Ovary (tissue), 9 donors: ENCODE results near the gene KIF5A. TPM values are rescaled to one million over a fixed set of nuclear protein-coding genes. Genes with fewer than 3 reads are reported as not detected.
"Not testable (repeated sequence)": the region's sequence is repeated elsewhere in the genome, so short reads cannot be mapped to it uniquely, and the experiment has no call there.

ENCODE experiments used
- DNase-seq, 5 donors: peaks; one replicate each; pipeline ENCODE4 v3.0.0-alpha.2; 2019 to 2020
- H3K27ac ChIP-seq, 2 donors: fragments of 200-600 bp; one replicate each; pipeline versions ENCODE4 v1.5.1 to v1.8.0; 2019 to 2022
- H3K27me3 ChIP-seq: fragments of 200-600 bp; one replicate; pipeline ENCODE4 v1.8.0; 2022
- H3K36me3 ChIP-seq: fragments of 200-600 bp; sonication (generic); one replicate; pipeline ENCODE4 v1.5.1; 2019
- H3K4me1 ChIP-seq: one replicate; pipeline ENCODE4 v1.8.1; 2013; ENCODE audit warnings: mild to moderate bottlenecking, moderate library complexity; ENCODE audit not compliant: insufficient read depth
- H3K4me3 ChIP-seq: fragments of 200-600 bp; sonication (generic); one replicate; pipeline ENCODE4 v1.5.1; 2017
- H3K9me3 ChIP-seq, 2 donors: fragments of 200-600 bp in 1 of 2; sonication (generic) in 1 of 2; one replicate each; pipeline versions ENCODE4 v1.5.1 to v1.8.1; 2013 to 2019; ENCODE audit warnings: mild to moderate bottlenecking in 1 of 2, moderate library complexity in 1 of 2
- CTCF ChIP-seq, 3 donors: fragments of 450-650 bp in 2 of 3; fragments of 200-600 bp in 1 of 3; IDR thresholded peaks; one replicate each; pipeline versions ENCODE4 v1.5.1 to v1.8.0; 2016 to 2022; ENCODE audit warnings: antibody characterized with exemption in 3 of 3, mild to moderate bottlenecking in 1 of 3
- EP300 ChIP-seq: sonication (generic); formaldehyde crosslinking; IDR thresholded peaks from one replicate; pipeline ENCODE4 v1.6.1; 2017; ENCODE audit warnings: antibody characterized with exemption
- POLR2A ChIP-seq: fragments of 450-650 bp; IDR thresholded peaks from one replicate; pipeline ENCODE4 v1.6.1; 2017; ENCODE audit warnings: antibody characterized with exemption, mild to moderate bottlenecking, moderate library complexity
- WGBS, 3 donors: extraction: QIAGEN DNeasy Blood & Tissue Kit in 1 of 3; methylation state at CpG; one replicate each; pipeline versions ENCODE4 v1.1.5 to v1.1.7; 2013 to 2017; 5-methylcytosine and 5-hydroxymethylcytosine counted together
- intact Hi-C, 4 donors: fragments of 100-400 bp; cut with DNase I; formaldehyde crosslinking; loops; one replicate each; pipeline versions ENCODE4 v1.11.0 to v1.15.1; 2022 to 2023
- polyA plus RNA-seq, 2 donors: library from polyadenylated mRNA; stranded (reverse); fragments of 200-250 nt in 1 of 2; fragments of 350-450 nt in 1 of 2; fragmentation: Illumina TruSeq in 1 of 2; extraction: RNeasy Lipid Tissue Mini Kit (QIAGEN cat#74804) in 1 of 2; gene quantifications; one replicate each; pipeline ENCODE4 v1.2.3, GENCODE V29; 2013 to 2014
- total RNA-seq, 7 donors: library from RNA; depleted of rRNA in 2 of 7; stranded (reverse); fragments of >200 nt in 2 of 7; fragmentation: NEBNext Ultra II Directional in 3 of 7; extraction: Animal tissue kit (Norgen Biotek cat#: 25700) in 3 of 7; gene quantifications; one replicate each; pipeline versions ENCODE4 v1.1.0 to v1.2.4, GENCODE V29; 2016 to 2023
- donor health status: DM: no; HTN: no; CAD: no; lungs with moderate emphysema.
- donor health status: DM: no; HTN: no; CAD: no.
- donor health status: Bipolar disorder and iron deficiency.
- donor health status: DM: yes; HTN: yes; CAD: no.
- donor health status: DM: no; HTN: no; CAD: no.
- donor health status: DM: yes; HTN: yes; CAD: no.

The KIF5A gene
- total and polyA plus RNA-seq, 9 donors, result 0.08 to 0.48 (median 0.30) TPM; not detected in 1

DNA sequence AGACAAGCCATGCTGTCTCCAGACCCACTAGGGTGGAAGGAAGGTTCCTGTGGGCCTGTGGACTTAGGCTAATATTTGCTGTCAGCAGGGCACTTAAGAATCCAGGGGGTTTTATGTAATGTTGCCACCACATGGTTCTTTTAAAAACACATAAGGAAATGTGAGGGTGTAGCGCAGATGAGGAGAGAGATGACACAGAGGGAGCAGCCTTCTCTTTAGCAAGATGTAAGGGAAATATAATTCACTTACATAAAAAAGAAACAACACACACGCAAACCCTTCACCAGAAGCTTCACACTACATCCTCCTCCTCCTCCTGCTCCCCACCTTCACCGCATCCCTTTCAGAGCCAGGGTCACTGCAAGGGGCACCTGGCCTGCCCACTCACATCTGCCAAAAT lies 36.3 kb downstream of the KIF5A start:
- DNase-seq, result no peak
- Histone ChIP-seq H3K36me3 (no peaks in the 10 kb centered on the region), H3K4me1 (no peaks in the 10 kb centered on the region), H3K27ac (no peak overlapping the region), H3K27me3 (no peaks in the 10 kb centered on the region), H3K4me3 (no peak overlapping the region), H3K9me3 (no peaks in the 10 kb centered on the region)
- WGBS, 3 donors, result 77 to 83% (median 79%) methylated on average over 3 of the region's 3 CpGs
- no peak for TF ChIP-seq CTCF (IDR thresholded peaks at IDR 0.05)
- no peak for TF ChIP-seq EP300
- no peak for TF ChIP-seq POLR2A
- intact Hi-C loops, result no loop called here

DNA sequence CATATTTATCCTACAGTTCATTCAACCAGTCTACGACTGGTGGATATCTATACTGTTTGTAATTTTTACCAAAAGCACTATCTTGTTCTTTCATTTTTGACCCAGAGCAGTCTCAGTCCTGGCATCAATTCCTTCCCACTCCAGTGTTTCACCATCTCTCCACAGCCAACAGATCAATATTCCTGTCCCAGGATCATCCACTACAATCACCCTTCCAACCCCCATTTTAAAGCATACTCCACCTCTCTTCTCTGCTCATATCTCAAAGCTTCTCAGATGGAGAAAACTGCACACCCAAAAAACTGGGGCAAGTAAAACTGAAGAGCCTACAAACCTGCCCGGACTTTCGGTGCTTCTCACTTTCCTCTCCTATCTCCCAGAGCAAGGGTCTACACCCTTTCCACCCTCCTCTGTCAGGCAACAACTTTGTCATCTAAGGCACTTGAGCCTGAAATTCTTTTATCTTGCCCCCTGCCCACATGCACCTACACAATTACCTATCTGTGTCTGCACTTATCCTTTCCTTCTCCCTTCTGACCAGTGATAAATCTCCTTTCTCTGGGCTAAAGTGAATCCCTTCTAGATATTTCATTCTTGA lies 37.1 kb downstream of the KIF5A start:
- Histone ChIP-seq H3K27me3 (no peaks in the 10 kb centered on the region), H3K36me3 (no peaks in the 10 kb centered on the region), H3K27ac (no peak overlapping the region), H3K4me3 (no peak overlapping the region), H3K4me1 (no peaks in the 10 kb centered on the region), H3K9me3 (no peaks in the 10 kb centered on the region)
- TF ChIP-seq CTCF (IDR thresholded peaks at IDR 0.05) (no peak), POLR2A (no peak), EP300 (no peak)
- DNase-seq, result no peak
- intact Hi-C loops, result no loop called here
- 79 to 82% (median 82%) methylated on average over 3 of the region's 3 CpGs for WGBS, 3 donors

GRCh38 chr12:57588951-57589610 lies 39.2 kb downstream of the KIF5A start:
- H3K4me1 ChIP-seq, H3K4me3 ChIP-seq, H3K36me3 ChIP-seq, H3K27me3 ChIP-seq, DNase-seq, H3K9me3 ChIP-seq, H3K27ac ChIP-seq, intact Hi-C loops: not testable (repeated sequence)
- WGBS, 3 donors, result 78 to 84% (median 80%) methylated on average over 15 of the region's 15 CpGs

GRCh38 chr12:57590479-57590863 lies 40.6 kb downstream of the KIF5A start:
- Histone ChIP-seq H3K4me3 (peak overlapping the region; percentile 59), H3K27ac (peak overlapping the region in 1 of 2 donors; percentile 59), H3K27me3 (no peaks in the 10 kb centered on the region), H3K4me1 (peaks cover 4% of the 10 kb centered on the region), H3K36me3 (no peaks in the 10 kb centered on the region), H3K9me3 (no peaks in the 10 kb centered on the region)
- no peak for TF ChIP-seq POLR2A
- no peak for TF ChIP-seq EP300
- no peak for TF ChIP-seq CTCF (IDR thresholded peaks at IDR 0.05)
- DNase-seq, result no peak
- intact Hi-C loops, result no loop called here
- WGBS, 3 donors, result 11 to 17% (median 12%) methylated on average over 2 of the region's 2 CpGs
